Measurements from ENCODE around the gene TENM4.

The TENM4 gene

GRCh38 chr11:79333355-79333754 lies 107.5 kb downstream of the TENM4 start:
- H3K4me3 ChIP-seq (ENCODE audit: control insufficient read depth, low read depth, low read length), result no peak overlapping the region
- TF ChIP-seq CTCF (IDR thresholded peaks at IDR 0.05; ENCODE audit: control insufficient read depth, insufficient read depth, low read depth, low read length, missing control alignments), result no peak
- DNase-seq (ENCODE audit: low read depth), result no peak

GRCh38 chr11:79332017-79332416 lies 108.8 kb downstream of the TENM4 start:
- DNase-seq (ENCODE audit: low read depth), result no peak
- TF ChIP-seq CTCF (IDR thresholded peaks at IDR 0.05; ENCODE audit: control insufficient read depth, insufficient read depth, low read depth, low read length, missing control alignments), result no peak
- no peak overlapping the region for H3K4me3 ChIP-seq (ENCODE audit: control insufficient read depth, low read depth, low read length)

GRCh38 chr11:79331203-79331901 lies 109.5 kb downstream of the TENM4 start:
- no peak for TF ChIP-seq CTCF (IDR thresholded peaks at IDR 0.05; ENCODE audit: control insufficient read depth, insufficient read depth, low read depth, low read length, missing control alignments)
- no peak for DNase-seq (ENCODE audit: low read depth)
- no peak overlapping the region for H3K4me3 ChIP-seq (ENCODE audit: control insufficient read depth, low read depth, low read length)

GRCh38 chr11:79330651-79331050 lies 110.2 kb downstream of the TENM4 start:
- H3K4me3 ChIP-seq (ENCODE audit: control insufficient read depth, low read depth, low read length), result no peak overlapping the region
- no peak for TF ChIP-seq CTCF (IDR thresholded peaks at IDR 0.05; ENCODE audit: control insufficient read depth, insufficient read depth, low read depth, low read length, missing control alignments)
- no peak for DNase-seq (ENCODE audit: low read depth)

GRCh38 chr11:79329561-79329960 lies 111.3 kb downstream of the TENM4 start:
- H3K4me3 ChIP-seq (ENCODE audit: control insufficient read depth, low read depth, low read length), result no peak overlapping the region
- no peak for DNase-seq (ENCODE audit: low read depth)
- no peak for TF ChIP-seq CTCF (IDR thresholded peaks at IDR 0.05; ENCODE audit: control insufficient read depth, insufficient read depth, low read depth, low read length, missing control alignments)

- no peak for DNase-seq (ENCODE audit: low read depth)
- no peak for TF ChIP-seq CTCF (IDR thresholded peaks at IDR 0.05; ENCODE audit: control insufficient read depth, insufficient read depth, low read depth, low read length, missing control alignments)
- no peak overlapping the region for H3K4me3 ChIP-seq (ENCODE audit: control insufficient read depth, low read depth, low read length)
These were observed 112.4 kb downstream of the TENM4 start for GRCh38 chr11:79328402-79328801.
